NOMO-1 (cell line): Measurements from ENCODE around the gene SPIB.
"Not testable (repeated sequence)": the region's sequence is repeated elsewhere in the genome, so short reads cannot be mapped to it uniquely, and the experiment has no call there.

Source experiments
- DNase-seq, 2 experiments: peaks; one replicate each; lab custom pipeline; 2025; ENCODE audit not compliant: unreplicated experiment in 2 of 2; lab: John Stamatoyannopoulos, UW

The SPIB gene

DNA sequence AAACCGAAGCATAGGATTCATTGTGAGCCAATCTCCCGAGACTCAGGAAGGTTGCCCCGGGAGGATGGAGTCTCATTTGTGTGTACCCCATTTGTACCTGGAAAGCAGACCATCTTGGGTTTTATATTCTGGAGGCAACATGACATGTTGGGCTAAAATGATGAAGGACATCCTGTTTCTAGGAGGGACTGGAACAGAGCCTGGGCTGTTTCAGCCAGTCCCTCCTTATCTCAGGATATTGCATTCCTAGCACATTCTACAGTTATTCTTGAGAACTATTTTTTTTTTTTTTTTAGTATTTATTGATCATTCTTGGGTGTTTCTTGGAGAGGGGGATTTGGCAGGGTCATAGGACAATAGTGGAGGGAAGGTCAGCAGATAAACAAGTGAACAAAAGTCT, 28.4 kb upstream of the SPIB start:
- DNase-seq, result not testable (repeated sequence)

DNA sequence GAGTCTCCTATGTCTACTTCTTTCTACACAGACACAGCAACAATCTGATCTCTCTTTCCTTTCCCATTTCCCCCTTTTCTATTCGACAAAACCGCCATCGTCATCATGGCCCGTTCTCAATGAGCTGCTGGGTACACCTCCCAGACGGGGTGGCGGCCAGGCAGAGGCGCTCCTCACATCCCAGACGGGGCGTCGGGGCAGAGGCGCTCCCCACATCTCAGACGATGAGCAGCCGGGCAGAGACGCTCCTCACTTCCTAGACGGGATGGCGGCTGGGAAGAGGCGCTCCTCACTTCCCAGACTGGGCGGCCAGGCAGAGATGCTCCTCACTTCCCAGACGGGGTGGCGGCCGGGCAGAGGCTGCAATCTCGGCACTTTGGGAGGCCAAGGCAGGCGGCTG, 27.8 kb upstream of the SPIB start:
- DNase-seq, result not testable (repeated sequence)

DNA sequence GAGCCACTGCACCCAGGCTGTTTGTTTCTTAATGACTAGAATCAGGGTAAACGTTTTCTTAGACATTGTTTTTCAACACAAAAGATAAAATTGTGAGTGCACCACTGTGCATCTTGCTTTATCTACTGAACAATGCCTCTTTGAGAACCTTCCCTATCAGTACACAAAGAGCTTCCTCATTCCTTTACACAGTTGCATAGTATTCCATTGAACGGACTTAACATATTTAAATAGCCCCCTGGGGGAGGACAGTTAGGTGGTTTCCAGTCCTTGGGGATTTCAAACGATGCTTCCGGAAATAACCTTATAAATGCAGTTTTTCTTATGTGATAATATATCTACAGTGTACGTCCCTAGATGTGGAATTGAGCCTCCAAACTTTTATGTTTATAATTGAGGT, 26.0 kb upstream of the SPIB start:
- DNase-seq, result no peak

DNA sequence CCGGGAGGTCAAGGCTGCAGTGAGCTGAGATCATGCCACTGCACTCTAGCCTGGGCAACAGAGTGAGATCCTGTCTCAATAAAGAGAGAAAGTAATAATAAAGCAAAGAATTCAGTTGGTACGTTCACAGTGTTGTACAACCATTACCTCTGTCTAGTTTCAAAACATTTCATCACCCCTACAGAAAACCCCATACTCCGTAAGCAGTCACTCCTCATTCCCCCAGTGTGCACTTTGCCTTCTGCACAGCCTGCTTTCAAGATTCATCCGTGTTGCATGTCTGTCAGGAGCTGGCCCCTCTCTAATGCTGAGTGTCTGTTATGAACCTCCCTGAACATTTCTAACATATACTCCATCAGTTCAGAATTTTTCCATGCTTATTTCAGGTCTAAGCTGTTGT, 25.1 kb upstream of the SPIB start:
- no peak for DNase-seq

DNA sequence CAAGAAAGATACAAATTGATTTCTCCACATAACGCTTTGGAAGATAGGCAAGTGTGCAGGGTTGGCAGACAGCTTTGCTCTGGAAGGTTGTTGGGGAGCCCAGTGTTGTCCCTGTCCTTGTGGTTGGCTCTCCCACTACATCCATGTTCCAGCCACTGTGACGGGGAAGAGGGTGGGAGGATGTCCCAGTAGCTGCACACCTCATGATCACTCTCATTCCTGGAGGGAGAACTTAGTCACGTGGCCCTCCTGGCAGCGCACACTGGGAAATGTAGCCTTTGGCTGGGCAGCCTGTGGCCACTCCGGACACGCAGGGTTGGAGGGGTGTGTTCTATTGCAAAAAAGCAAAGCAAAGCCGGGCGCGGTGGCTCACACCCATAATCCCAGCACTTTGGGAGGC, 24.7 kb upstream of the SPIB start:
- DNase-seq, result no peak

DNA sequence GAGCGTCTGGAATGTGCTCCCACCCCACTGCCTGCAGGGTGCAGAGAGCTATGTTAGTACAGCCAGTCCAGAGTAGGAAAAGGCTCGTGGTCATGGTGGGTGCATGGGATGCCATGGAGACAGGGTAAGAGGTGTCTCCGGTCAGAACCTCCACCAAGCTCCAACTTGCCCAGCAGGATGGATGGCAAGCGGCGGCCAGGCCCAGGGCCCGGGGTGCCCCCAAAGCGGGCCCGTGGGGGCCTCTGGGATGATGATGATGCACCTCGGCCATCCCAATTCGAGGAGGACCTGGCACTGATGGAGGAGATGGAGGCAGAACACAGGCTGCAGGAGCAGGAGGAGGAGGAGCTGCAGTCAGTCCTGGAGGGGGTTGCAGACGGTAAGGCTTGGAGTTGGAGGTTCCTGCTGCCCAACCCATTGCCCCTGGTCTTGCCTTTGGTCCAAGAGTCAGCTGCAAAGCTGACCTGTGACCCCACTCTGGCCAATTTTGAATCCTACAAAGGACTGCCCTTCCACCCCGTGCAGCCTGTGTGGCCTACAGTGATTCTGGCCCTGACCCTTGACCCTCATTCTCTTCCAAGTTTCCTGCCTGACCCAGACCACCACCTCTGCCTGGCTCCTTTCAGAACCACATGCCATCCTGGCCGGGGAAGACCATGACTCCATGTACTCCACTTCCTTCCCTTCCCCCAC, 19.9 kb upstream of the SPIB start:
- no peak for DNase-seq

DNA sequence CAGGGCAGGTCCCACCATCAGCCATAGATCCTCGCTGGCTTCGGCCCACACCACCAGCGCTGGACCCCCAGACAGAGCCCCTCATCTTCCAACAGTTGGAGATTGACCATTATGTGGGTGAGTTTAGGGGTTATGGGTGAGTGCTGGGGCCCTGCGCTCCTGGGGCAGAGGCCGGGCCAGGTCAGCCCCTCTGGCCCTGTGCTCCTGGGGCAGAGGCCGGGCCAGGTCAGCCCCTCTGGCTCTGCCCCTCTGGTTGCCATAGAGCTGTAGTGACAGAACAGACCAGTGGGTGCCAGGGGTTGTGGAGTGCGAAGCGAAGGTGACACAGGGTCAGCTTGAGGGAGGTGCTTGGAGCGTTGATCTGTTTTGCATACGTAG, 19.4 kb upstream of the SPIB start:
- DNase-seq, result no peak

DNA sequence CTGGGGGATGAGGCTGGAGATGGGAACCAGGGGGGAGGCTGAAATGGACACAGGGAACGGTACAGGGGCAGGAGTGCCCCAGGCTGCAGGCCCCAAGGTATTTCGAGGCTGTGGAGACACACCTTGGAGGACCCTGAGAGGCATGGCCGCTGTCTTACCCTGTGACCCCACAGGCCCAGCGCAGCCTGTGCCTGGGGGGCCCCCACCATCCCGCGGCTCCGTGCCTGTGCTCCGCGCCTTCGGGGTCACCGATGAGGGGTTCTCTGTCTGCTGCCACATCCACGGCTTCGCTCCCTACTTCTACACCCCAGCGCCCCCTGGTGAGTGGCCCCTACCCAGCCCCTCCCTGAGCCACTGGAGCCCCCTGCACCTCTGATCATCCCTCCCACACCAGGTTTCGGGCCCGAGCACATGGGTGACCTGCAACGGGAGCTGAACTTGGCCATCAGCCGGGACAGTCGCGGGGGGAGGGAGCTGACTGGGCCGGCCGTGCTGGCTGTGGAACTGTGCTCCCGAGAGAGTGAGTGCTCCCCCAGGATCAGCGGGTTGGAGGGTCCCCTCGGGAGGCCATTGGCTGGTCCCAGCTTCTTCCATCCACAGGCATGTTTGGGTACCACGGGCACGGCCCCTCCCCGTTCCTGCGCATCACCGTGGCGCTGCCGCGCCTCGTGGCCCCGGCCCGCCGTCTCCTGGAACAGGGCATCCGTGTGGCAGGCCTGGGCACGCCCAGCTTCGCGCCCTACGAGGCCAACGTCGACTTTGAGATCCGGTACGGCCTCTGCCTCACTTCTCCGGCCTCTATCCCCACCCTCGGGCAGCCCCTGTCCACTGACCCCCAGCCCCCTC, 16.9 kb upstream of the SPIB start:
- DNase-seq, result no peak

DNA sequence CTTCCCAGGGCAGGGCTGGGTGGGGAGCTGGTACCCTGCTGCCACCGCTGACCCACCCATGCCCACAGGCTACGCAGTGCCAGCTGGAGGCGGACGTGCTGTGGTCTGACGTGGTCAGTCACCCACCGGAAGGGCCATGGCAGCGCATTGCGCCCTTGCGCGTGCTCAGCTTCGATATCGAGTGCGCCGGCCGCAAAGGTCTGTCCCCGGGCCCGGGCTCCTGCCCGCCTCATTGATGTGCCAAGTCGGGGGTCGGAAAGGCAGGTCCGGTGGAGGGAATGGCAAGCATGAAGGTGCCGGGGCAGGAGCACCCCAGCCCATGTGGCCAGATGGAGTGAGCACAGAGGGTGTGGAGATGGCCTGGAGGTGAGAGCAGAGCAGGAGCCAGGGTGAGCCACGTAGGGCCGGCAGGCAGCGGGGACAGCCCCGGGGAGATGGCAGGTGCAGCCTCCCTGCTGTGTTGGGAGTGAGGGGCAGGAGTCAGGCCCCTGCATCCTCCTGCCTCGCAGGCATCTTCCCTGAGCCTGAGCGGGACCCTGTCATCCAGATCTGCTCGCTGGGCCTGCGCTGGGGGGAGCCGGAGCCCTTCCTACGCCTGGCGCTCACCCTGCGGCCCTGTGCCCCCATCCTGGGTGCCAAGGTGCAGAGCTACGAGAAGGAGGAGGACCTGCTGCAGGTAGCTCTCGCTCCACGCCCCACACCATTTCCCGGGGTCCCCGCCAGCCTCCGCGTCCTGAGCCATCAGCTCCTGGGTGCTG, 16.0 kb upstream of the SPIB start:
- DNase-seq, result no peak

DNA sequence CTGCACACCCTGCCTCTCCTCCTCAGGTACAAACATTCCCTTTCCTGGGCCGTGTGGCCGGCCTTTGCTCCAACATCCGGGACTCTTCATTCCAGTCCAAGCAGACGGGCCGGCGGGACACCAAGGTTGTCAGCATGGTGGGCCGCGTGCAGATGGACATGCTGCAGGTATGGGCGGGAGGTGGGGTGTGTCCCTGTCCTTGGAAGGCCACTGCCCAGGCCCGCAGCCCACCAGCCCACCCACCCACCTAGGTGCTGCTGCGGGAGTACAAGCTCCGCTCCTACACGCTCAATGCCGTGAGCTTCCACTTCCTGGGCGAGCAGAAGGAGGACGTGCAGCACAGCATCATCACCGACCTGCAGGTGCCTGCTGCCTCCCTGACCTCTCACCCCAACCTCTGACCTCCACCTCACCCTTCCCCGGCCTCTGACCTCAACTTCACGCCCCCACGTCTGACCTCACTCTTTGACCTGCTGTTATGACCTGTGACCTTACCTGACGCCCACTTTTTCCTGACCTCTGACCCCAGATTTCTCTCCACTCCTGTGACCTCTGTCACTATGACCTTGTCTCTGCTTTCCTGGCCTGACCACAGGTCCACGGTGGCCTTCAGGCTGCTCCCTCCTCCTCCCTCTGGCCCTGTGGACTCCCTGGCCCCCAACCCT, 12.4 kb upstream of the SPIB start:
- DNase-seq, result no peak

DNA sequence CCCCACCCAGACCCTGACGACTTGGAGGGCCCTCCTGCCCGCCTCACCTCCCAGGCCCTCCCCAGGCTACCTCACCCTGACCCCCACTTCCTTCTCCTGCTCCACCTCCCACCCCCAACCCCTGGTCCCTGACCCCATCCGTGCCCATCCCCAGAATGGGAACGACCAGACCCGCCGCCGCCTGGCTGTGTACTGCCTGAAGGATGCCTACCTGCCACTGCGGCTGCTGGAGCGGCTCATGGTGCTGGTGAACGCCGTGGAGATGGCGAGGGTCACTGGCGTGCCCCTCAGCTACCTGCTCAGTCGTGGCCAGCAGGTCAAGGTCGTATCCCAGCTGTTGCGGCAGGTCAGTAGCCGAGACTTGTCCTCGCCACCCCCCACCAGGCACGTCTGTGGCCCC, 11.9 kb upstream of the SPIB start:
- DNase-seq, result no peak

DNA sequence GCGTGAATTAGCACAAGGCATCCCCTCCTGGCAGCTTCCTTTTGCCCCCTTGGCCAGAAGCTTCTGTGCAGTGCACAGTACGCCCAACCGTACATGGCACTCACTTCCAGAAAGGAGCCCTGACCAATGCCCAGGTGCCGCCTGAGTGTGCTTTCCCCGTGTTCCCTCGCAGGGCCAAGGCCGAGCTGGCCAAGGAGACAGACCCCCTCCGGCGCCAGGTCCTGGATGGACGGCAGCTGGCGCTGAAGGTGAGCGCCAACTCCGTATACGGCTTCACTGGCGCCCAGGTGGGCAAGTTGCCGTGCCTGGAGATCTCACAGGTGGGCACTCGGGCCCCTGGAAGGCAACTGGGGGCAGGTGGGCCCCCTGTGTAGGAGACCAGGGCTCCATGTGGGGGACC, 9.4 kb upstream of the SPIB start:
- no peak for DNase-seq

DNA sequence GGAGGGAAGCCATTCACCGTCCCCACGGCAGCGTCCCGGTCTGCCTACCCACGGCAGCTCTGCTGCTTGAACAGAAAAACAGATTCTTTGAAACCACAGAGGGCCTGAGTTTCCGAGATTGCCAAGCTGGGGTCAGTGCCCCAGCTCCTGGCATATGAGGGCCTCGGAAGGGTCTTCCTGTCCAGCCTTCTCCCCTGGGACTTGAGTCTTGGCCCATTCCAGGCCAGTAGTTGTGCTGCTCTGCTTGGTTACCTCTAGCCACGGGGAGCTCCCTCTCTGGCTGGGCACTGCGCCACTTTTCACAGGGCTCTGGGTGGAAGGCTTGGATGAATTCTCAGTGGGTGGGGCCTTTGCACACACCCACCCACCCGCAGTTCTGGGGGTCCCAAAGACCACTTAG, 8.6 kb upstream of the SPIB start:
- no peak for DNase-seq

DNA sequence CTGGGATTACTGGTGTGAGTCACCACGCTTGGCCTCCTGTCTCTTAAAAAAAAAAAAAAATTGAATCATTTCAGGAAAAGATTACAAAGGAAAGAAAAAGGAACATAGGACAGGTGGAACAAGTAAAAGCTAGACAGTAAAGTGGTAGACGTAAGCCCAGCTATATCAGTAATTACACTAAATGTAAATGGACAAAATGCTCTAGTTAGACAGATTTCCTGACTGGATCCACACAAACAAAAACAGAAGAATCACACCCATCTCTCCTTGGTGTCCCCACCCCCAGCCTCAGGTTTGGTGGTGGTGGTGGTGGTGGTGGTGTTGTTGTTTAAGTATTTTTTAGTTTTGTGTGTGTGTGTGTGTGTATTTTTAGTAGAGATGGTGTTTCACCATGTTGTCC, 6.3 kb upstream of the SPIB start:
- DNase-seq, result no peak

DNA sequence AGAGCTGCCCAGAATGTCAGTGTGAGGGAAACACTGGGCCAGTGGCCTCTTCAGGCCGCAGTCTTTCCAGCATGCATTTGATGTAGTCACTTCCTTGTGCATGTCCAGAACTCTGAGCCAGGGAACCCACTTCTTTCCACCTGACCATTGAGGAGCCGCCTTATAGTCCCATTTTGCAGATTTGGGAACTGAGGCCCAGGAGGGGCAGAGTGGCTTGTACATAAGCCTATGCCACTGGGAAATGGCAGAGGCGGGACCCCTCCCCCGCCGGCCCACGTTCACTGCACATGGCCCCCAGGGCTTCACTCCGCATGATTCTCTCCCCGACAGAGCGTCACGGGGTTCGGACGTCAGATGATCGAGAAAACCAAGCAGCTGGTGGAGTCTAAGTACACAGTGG, 5.6 kb upstream of the SPIB start:
- DNase-seq, result no peak

DNA sequence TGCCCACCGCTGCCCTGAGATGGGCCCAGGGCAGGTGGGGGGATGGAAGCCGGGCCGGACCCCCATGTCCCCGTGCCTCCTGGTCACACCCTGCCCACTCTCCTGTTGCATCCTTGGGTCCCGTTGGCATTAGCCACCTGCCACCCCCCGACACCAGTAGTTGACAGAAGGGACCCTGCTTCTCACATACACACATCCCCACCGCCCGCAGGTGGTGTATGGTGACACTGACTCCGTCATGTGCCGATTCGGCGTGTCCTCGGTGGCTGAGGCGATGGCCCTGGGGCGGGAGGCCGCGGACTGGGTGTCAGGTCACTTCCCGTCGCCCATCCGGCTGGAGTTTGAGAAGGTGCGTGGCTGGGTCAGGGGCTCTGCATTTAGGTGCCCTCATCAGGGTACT, 5.2 kb upstream of the SPIB start:
- no peak for DNase-seq

DNA sequence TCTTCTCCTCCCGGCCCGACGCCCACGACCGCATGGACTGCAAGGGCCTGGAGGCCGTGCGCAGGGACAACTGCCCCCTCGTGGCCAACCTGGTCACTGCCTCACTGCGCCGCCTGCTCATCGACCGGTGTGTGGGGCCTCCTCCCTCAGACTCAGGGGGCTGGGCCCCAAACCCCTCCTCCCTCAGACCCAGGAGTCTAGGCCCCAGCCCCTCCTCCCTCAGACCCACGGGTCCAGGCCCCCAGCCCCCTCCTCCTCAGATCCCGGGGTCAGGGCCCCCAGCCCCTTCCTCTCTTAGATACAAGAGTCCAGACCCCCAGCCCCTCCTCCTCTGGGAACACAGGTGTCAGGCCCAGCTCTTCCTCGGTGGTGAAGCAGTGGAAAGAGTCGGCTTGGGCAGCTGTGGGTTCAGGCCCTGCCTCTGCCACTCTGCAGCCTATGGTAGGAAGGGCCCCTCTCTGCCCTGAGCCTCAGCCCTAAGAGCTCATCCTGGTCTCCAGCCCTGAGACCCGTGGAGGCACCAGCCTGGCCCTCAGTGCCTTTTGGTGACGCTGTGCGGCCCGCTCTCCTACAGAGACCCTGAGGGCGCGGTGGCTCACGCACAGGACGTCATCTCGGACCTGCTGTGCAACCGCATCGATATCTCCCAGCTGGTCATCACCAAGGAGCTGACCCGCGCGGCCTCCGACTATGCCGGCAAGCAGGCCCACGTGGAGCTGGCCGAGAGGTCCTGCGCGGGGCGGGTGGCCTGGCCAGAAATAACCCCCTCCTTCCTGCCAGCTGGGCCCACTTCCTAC, 3.7 kb upstream of the SPIB start:
- DNase-seq, result peak; percentile 68 to 69

DNA sequence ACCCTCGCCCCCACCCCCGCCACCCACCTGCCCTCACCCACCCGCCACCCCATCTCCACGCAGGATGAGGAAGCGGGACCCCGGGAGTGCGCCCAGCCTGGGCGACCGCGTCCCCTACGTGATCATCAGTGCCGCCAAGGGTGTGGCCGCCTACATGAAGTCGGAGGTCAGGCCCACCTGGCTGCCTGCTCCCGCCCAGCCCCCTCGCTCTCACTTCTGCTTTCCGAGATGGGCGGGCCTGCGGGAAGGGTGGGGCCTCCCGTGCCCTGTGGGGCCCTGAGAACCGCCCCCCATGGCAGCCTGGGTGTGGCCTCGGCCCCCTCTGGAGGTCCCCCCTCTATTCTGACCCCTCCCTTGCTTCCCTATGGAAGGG, 3.1 kb upstream of the SPIB start:
- peak; percentile 80 to 96 for DNase-seq

DNA sequence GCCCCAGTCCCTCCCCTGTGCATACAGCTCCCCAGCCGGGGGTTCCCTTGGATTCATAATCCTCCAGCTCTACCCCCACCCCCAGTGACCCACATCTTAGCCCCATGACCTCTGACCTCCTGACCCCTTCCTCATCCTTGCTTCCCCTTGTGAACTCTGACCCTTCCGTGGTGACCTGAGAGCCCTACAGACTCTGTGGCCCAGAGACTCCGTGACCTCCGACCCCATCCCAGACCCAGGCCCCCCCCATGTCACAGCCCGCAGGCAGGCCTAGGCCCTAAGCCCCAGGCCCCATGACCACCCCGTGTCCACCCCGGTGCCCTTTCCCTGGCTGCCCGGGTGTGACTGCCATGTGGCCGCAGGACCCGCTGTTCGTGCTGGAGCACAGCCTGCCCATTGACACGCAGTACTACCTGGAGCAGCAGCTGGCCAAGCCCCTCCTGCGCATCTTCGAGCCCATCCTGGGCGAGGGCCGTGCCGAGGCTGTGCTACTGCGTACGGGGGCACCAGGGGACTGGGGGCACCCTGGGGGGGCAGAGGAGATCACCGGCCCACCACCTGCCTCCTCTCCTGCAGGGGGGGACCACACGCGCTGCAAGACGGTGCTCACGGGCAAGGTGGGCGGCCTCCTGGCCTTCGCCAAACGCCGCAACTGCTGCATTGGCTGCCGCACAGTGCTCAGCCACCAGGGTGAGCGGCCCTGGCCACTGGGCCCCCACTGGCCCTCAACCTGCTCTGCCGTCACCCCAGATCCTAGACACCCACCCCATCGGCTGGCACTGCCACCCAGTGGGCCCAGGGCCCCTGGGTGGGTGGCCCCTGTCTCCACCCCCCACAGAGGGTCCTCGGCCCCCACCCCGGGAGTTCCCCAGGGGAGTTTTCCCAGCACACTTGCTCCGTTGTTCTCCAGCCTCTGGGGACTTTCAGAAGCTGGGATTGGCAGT, 2.4 kb upstream of the SPIB start:
- no peak for DNase-seq
